Measurements from ENCODE around the gene CALCOCO1. TPM values are rescaled to one million over a fixed set of nuclear protein-coding genes. Genes with fewer than 3 reads are reported as not detected.
"Not testable (repeated sequence)": the region's sequence is repeated elsewhere in the genome, so short reads cannot be mapped to it uniquely, and the experiment has no call there.

The CALCOCO1 gene
- polyA plus RNA-seq, 1 experiment, result 124 TPM

DNA sequence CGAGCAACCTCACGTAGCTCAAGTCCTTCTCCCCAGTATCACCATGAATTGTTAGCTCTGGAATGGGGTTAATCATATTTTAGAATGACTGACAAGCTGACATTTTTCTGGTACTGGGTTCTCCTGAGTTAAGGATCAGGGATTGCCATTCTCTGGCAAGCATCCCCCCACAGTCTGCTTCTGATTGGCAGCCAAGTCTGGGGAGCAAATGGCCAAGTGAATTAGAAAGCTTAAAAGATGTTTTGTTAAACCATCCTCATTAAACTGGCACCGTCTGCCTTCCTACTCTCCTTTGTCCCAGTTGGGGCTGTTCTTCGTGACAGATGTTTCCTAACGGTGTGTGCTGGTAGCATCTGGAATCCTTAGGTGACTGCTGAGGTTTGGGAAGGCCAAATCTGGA is 41.7 kb upstream of the CALCOCO1 start:
- Histone ChIP-seq H3K27me3 (ENCODE audit: control insufficient read depth, insufficient read depth, low read length) (no peaks in the 10 kb centered on the region), H3K9me3 (ENCODE audit: control insufficient read depth, insufficient read depth, low read length) (no peaks in the 10 kb centered on the region; the same call in 1 of the 2 replicates), H3K27ac (ENCODE audit: low read depth, low read length) (no peak overlapping the region), H3K4me3 (ENCODE audit: low read depth, low read length) (no peak overlapping the region)
- DNase-seq (ENCODE audit: low read depth, low spot score), result no peak
- TF ChIP-seq, protein P1, sequence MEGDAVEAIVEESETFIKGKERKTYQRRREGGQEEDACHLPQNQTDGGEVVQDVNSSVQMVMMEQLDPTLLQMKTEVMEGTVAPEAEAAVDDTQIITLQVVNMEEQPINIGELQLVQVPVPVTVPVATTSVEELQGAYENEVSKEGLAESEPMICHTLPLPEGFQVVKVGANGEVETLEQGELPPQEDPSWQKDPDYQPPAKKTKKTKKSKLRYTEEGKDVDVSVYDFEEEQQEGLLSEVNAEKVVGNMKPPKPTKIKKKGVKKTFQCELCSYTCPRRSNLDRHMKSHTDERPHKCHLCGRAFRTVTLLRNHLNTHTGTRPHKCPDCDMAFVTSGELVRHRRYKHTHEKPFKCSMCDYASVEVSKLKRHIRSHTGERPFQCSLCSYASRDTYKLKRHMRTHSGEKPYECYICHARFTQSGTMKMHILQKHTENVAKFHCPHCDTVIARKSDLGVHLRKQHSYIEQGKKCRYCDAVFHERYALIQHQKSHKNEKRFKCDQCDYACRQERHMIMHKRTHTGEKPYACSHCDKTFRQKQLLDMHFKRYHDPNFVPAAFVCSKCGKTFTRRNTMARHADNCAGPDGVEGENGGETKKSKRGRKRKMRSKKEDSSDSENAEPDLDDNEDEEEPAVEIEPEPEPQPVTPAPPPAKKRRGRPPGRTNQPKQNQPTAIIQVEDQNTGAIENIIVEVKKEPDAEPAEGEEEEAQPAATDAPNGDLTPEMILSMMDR (IDR thresholded peaks at IDR 0.05; ENCODE audit: low read depth, low read length), result no peak
- ChIA-PET CTCF (interaction anchor here (0.7 to 2.5 kb wide), 9 partner anchors 12 to 451 kb away, joined by 3 to 13 read pairs (median 4); no protein-coding TSS in a partner anchor), POLR2A (no interaction called here)

DNA sequence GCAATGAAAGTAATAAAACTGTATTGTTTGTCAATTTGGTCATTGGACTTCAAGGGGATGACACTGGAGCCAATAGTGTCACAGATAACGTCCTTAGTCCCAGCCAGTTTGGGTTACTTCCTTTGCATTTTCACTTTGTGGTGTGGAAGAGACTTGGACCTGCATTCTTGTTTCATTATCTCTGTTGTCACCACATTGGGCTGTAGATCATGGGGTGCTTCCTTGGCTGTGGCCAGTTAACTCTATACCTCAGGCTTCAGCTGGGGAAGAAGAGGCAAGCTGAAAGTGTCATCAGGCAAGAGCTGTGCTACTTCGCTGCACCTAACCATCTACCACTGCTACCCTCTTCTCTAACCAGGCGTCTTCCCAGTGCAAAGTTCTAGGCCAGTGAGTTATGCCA is 39.6 kb upstream of the CALCOCO1 start:
- Histone ChIP-seq H3K4me3 (ENCODE audit: low read depth, low read length) (no peak overlapping the region), H3K27me3 (ENCODE audit: control insufficient read depth, insufficient read depth, low read length) (no peaks in the 10 kb centered on the region), H3K9me3 (ENCODE audit: control insufficient read depth, insufficient read depth, low read length) (no peaks in the 10 kb centered on the region; the same call in 1 of the 2 replicates), H3K27ac (ENCODE audit: low read depth, low read length) (no peak overlapping the region)
- DNase-seq (ENCODE audit: low read depth, low spot score), result no peak
- POLR2A ChIA-PET, result no interaction called here
- TF ChIP-seq, protein P1 (IDR thresholded peaks at IDR 0.05; ENCODE audit: low read depth, low read length), result no peak
- CTCF ChIA-PET, result interaction anchor here (1.1 to 2.5 kb wide), 4 partner anchors 10 to 434 kb away, joined by 3 to 15 read pairs (median 5); no protein-coding TSS in a partner anchor

- POLR2A ChIA-PET, result no interaction called here
- Histone ChIP-seq H3K9me3 (ENCODE audit: control insufficient read depth, insufficient read depth, low read length) (no peaks in the 10 kb centered on the region; the same call in none of the 2 replicates), H3K27ac (ENCODE audit: low read depth, low read length) (no peak overlapping the region), H3K27me3 (ENCODE audit: control insufficient read depth, insufficient read depth, low read length) (no peaks in the 10 kb centered on the region), H3K4me3 (ENCODE audit: low read depth, low read length) (no peak overlapping the region)
- TF ChIP-seq, protein P1 (IDR thresholded peaks at IDR 0.05; ENCODE audit: low read depth, low read length), result no peak
- no peak for DNase-seq (ENCODE audit: low read depth, low spot score)
- CTCF ChIA-PET, result interaction anchor here (0.6 to 2.5 kb wide), 7 partner anchors 9 to 785 kb away, joined by 3 to 15 read pairs (median 7); no protein-coding TSS in a partner anchor
These were observed 38.6 kb upstream of the CALCOCO1 start for GRCh38 chr12:53765891-53766290.

DNA sequence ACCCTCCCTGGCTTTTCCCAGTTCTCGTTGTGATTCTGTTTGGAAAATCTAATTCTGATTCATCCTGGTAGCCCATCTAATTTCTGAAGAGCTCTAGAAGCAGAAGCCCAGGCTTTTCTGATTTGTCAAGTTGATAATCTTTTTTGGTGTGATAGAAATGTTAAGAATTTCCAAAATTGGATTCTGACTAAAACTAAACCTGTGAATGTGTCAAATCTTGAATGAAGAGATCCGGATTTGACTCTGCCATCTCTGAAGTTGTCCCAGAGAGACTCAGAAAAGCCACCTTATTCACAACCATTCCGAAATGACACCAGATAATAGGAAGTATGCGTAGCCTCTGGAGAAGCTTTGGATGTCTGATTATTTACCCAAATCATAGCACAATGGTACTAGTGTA is 37.4 kb upstream of the CALCOCO1 start:
- Histone ChIP-seq H3K4me3 (ENCODE audit: low read depth, low read length) (no peak overlapping the region), H3K9me3 (ENCODE audit: control insufficient read depth, insufficient read depth, low read length) (no peaks in the 10 kb centered on the region; the same call in none of the 2 replicates), H3K27ac (ENCODE audit: low read depth, low read length) (no peak overlapping the region), H3K27me3 (ENCODE audit: control insufficient read depth, insufficient read depth, low read length) (peaks cover 2% of the 10 kb centered on the region)
- POLR2A ChIA-PET, result no interaction called here
- DNase-seq (ENCODE audit: low read depth, low spot score), result no peak
- TF ChIP-seq, protein P1 (IDR thresholded peaks at IDR 0.05; ENCODE audit: low read depth, low read length), result no peak
- CTCF ChIA-PET, result interaction anchor here (0.6 to 2.5 kb wide), 4 partner anchors 7 to 239 kb away, joined by 3 to 15 read pairs (median 8); no protein-coding TSS in a partner anchor

- H3K4me3 ChIP-seq (ENCODE audit: low read depth, low read length); H3K27ac ChIP-seq (ENCODE audit: low read depth, low read length); DNase-seq (ENCODE audit: low read depth, low spot score); H3K9me3 ChIP-seq (ENCODE audit: control insufficient read depth, insufficient read depth, low read length); POLR2A ChIA-PET: not testable (repeated sequence)
- H3K27me3 ChIP-seq (ENCODE audit: control insufficient read depth, insufficient read depth, low read length), result peaks cover 20% of the 10 kb centered on the region
- CTCF ChIA-PET, result interaction anchor here (1.3 kb wide), 1 partner anchor 19 kb away, joined by 4 read pairs; no protein-coding TSS in a partner anchor
These were observed 35.5 kb upstream of the CALCOCO1 start for GRCh38 chr12:53762793-53763192.
